ENCODE data around the gene CDHR5. TPM values are rescaled to one million over a fixed set of nuclear protein-coding genes. Genes with fewer than 3 reads are reported as not detected.

CDHR5 gene
- polyA plus RNA-seq, 1 donor (not counting 4 experiments of a cell fraction or from before 2014, with no cell fraction given) = not detected

DNA sequence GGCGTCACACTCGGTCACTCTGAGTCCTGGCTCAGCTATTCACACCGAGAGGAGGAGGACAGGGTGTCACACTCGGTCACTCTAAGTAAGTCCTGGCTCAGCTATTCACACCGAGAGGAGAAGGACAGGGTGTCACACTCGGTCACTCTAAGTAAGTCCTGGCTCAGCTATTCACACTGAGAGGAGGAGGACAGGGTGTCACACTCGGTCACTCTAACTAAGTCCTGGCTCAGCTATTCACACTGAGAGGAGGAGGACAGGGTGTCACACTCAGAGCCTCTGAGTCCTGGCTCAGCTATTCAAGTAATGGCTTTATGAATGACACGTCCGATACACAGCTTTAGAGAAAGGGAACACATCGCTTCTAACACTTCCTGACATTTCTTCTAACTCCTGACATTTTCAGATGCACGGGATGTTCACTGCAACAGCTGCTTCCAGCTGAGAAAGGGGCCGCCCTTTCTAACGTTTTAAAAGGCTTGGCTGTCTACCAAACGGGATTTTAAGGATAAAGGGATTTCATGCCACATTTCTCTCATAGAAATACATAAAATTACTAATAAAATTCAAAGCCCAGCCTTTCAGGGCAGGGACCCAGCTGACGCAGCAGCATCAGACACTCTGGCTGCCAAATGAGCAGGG, 40.4 kb upstream of the CDHR5 start:
- no peaks in the 10 kb centered on the region for H3K9me1 ChIP-seq (ENCODE audit: control insufficient read depth, extremely low read depth, insufficient read depth, low read length)
- H3K9ac ChIP-seq (ENCODE audit: control insufficient read depth, extremely low read depth, insufficient read depth, low read length) = no peak overlapping the region
- dilution Hi-C loops (cut with MboI; ENCODE audit: extremely low pct_ligation_motif_present, low sequenced_read_pairs) = no loop called here
- no peak overlapping the region for H3K4me3 ChIP-seq (ENCODE audit: control insufficient read depth in 2 of 3, extremely low read depth in 1 of 3, insufficient read depth in 2 of 3, low read depth in 1 of 3, low read length in 3 of 3)
- peaks cover 2% of the 10 kb centered on the region for H3K79me2 ChIP-seq (ENCODE audit: control insufficient read depth, insufficient read depth, low read length)
- no peak overlapping the region for H3K4me2 ChIP-seq (ENCODE audit: control insufficient read depth, extremely low read depth, insufficient read depth, low read depth, low read length)
- DNase-seq (ENCODE audit: low read depth, low spot score) (no peak), FAIRE-seq (no peak)
- no peak for TF ChIP-seq EZH2 (IDR thresholded peaks at IDR 0.05; ENCODE audit: low read length)
- TF ChIP-seq, protein P1, sequence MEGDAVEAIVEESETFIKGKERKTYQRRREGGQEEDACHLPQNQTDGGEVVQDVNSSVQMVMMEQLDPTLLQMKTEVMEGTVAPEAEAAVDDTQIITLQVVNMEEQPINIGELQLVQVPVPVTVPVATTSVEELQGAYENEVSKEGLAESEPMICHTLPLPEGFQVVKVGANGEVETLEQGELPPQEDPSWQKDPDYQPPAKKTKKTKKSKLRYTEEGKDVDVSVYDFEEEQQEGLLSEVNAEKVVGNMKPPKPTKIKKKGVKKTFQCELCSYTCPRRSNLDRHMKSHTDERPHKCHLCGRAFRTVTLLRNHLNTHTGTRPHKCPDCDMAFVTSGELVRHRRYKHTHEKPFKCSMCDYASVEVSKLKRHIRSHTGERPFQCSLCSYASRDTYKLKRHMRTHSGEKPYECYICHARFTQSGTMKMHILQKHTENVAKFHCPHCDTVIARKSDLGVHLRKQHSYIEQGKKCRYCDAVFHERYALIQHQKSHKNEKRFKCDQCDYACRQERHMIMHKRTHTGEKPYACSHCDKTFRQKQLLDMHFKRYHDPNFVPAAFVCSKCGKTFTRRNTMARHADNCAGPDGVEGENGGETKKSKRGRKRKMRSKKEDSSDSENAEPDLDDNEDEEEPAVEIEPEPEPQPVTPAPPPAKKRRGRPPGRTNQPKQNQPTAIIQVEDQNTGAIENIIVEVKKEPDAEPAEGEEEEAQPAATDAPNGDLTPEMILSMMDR (optimal IDR thresholded peaks at IDR 0.05 in 1 of 3, IDR thresholded peaks at IDR 0.05 in 1 of 3, conservative IDR thresholded peaks at IDR 0.05 in 1 of 3; ENCODE audit: extremely low read depth in 1 of 3, insufficient read depth in 2 of 3, low read length in 3 of 3) = no peak
- H3K36me3 ChIP-seq (ENCODE audit: control insufficient read depth in 2 of 2, extremely low read depth in 1 of 2, insufficient read depth in 2 of 2, low read length in 2 of 2) = peaks cover 6 to 11% of the 10 kb centered on the region in 2 experiments
- H2AFZ ChIP-seq (ENCODE audit: control insufficient read depth, low read length) = no peak overlapping the region
- no peaks in the 10 kb centered on the region for H3K9me3 ChIP-seq (ENCODE audit: control insufficient read depth, low read depth, low read length)
- H4K20me1 ChIP-seq (ENCODE audit: control insufficient read depth, extremely low read depth, insufficient read depth, low read length) = peaks cover 3% of the 10 kb centered on the region
- no peaks in the 10 kb centered on the region for H3K27me3 ChIP-seq (ENCODE audit: control insufficient read depth, extremely low read depth, insufficient read depth, low read length)
- H3K4me1 ChIP-seq (ENCODE audit: control insufficient read depth, extremely low read depth, insufficient read depth, low read length) = no peaks in the 10 kb centered on the region
- no peak overlapping the region for H3K27ac ChIP-seq (ENCODE audit: control insufficient read depth, insufficient read depth, low read length)

DNA sequence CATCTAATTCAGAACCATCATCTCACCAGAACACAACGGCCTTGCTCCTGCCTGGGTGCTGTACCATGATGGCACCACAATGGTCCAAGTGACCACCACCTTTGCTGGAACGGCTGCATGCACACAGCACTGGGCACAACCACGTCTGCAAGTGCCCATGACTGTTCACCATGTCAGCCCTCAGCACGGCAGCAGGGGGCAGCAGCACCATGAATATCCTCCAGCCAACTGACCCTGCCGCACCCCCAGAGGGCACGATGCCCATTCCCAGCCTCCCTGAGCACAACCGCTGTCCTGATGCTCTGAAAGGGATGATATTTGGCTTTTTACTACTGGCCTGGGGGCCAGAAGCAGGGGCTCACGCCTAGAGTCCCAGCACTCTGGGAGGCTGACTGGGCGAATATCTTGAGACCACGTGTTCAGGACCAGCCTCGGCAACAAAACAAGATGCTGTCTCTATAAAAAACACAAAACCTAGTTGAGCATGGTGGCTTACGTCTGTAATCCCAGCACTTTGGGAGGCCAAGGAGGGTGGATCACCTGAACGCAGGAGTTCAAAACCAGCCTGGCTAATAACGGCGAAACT, 38.0 kb upstream of the CDHR5 start:
- FAIRE-seq (peak; percentile 48), DNase-seq (ENCODE audit: low read depth, low spot score) (no peak)
- Histone ChIP-seq H3K4me1 (ENCODE audit: control insufficient read depth, extremely low read depth, insufficient read depth, low read length) (peaks cover 7% of the 10 kb centered on the region), H3K27ac (ENCODE audit: control insufficient read depth, insufficient read depth, low read length) (no peak overlapping the region), H3K36me3 (ENCODE audit: control insufficient read depth in 2 of 2, extremely low read depth in 1 of 2, insufficient read depth in 2 of 2, low read length in 2 of 2) (peaks cover 6 to 13% of the 10 kb centered on the region in 2 experiments), H4K20me1 (ENCODE audit: control insufficient read depth, extremely low read depth, insufficient read depth, low read length) (peaks cover 3% of the 10 kb centered on the region), H3K9me3 (ENCODE audit: control insufficient read depth, low read depth, low read length) (no peaks in the 10 kb centered on the region), H2AFZ (ENCODE audit: control insufficient read depth, low read length) (no peak overlapping the region), H3K27me3 (ENCODE audit: control insufficient read depth, extremely low read depth, insufficient read depth, low read length) (no peaks in the 10 kb centered on the region), H3K79me2 (ENCODE audit: control insufficient read depth, insufficient read depth, low read length) (peaks cover 2% of the 10 kb centered on the region), H3K9me1 (ENCODE audit: control insufficient read depth, extremely low read depth, insufficient read depth, low read length) (no peaks in the 10 kb centered on the region), H3K4me3 (ENCODE audit: control insufficient read depth in 2 of 3, extremely low read depth in 1 of 3, insufficient read depth in 2 of 3, low read depth in 1 of 3, low read length in 3 of 3) (no peak overlapping the region), H3K4me2 (ENCODE audit: control insufficient read depth, extremely low read depth, insufficient read depth, low read depth, low read length) (no peak overlapping the region), H3K9ac (ENCODE audit: control insufficient read depth, extremely low read depth, insufficient read depth, low read length) (no peak overlapping the region)
- TF ChIP-seq EZH2 (IDR thresholded peaks at IDR 0.05; ENCODE audit: low read length) = no peak
- TF ChIP-seq, protein P1 (optimal IDR thresholded peaks at IDR 0.05 in 1 of 3, IDR thresholded peaks at IDR 0.05 in 1 of 3, conservative IDR thresholded peaks at IDR 0.05 in 1 of 3; ENCODE audit: extremely low read depth in 1 of 3, insufficient read depth in 2 of 3, low read length in 3 of 3) = peak; percentile 70 to 98 (median 76)
- dilution Hi-C loops (cut with MboI; ENCODE audit: extremely low pct_ligation_motif_present, low sequenced_read_pairs) = no loop called here

Measured in keratinocyte (primary cell).